Measurements from ENCODE around the gene ERBB4. TPM values are rescaled to one million over a fixed set of nuclear protein-coding genes. Genes with fewer than 3 reads are reported as not detected.

The ERBB4 gene
- total RNA-seq, 6 donors from 2014 or later: 3.3 to 24.2 (median 11.7) TPM

DNA sequence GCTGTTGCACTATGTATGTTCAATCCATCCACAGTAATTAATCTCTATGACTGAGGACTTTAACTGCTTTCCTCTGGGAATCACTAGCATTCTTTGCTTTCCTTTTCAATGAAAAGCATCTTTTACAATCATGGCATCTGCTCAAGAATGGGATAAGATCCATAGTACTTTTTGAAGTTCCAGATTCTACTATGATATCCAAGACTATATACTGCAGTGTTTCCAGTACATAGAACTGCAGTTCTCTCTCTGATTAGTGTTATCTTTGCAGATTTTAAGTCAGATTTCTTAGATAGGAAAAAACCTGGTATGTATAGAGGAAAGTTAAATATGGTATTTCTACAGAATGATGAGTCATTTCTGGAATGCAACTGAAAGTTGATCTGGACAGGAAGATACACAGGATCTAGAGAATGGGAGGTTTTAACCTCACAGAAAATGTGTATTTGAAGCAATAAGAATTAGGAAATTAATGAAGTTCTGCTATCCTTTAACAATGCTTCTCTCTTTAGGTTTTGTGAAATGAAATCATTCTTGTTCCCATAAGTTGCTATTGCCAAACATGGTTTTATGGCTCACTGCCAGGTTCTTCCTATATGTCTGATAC lies 670.7 kb downstream of the ERBB4 start:
- Histone ChIP-seq H3K9me3 (peaks cover 0 to under 1% (median 0%) of the 10 kb centered on the region in 4 donors), H3K4me1 (no peaks in the 10 kb centered on the region), H3K27ac (no peak overlapping the region), H3K36me3 (no peaks in the 10 kb centered on the region), H3K4me3 (no peak overlapping the region), H3K27me3 (no peaks in the 10 kb centered on the region)
- no peak for ATAC-seq (ENCODE audit: low FRiP score in 2 of 2)
- no peak for DNase-seq
- TF ChIP-seq POLR2AphosphoS5 (IDR thresholded peaks at IDR 0.05): no peak
- no peak for TF ChIP-seq POLR2A (IDR thresholded peaks at IDR 0.05)
- TF ChIP-seq, protein P1, sequence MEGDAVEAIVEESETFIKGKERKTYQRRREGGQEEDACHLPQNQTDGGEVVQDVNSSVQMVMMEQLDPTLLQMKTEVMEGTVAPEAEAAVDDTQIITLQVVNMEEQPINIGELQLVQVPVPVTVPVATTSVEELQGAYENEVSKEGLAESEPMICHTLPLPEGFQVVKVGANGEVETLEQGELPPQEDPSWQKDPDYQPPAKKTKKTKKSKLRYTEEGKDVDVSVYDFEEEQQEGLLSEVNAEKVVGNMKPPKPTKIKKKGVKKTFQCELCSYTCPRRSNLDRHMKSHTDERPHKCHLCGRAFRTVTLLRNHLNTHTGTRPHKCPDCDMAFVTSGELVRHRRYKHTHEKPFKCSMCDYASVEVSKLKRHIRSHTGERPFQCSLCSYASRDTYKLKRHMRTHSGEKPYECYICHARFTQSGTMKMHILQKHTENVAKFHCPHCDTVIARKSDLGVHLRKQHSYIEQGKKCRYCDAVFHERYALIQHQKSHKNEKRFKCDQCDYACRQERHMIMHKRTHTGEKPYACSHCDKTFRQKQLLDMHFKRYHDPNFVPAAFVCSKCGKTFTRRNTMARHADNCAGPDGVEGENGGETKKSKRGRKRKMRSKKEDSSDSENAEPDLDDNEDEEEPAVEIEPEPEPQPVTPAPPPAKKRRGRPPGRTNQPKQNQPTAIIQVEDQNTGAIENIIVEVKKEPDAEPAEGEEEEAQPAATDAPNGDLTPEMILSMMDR (IDR thresholded peaks at IDR 0.05): no peak
- TF ChIP-seq EP300 (IDR thresholded peaks at IDR 0.05): no peak

DNA sequence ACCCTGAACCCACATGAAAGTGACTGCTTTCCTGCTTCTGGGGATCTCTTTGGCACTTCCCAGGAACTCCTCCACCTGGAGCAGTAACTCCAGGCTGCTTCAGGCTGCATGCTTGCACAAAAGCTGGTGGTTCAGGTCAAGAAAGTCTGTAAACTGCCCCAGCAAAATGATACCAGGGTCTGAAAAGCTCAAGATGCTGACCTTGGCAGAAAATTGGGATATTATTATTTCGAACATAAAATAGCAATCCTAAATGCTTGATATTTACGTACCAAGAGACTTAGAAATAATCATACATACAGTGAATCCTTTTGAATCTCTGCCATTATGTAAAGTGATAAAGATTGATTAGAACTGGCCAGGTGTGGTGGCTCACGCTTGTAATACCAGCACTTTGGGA lies 674.3 kb downstream of the ERBB4 start:
- no peak for ATAC-seq (ENCODE audit: low FRiP score in 2 of 2)
- WGBS, 2 donors: 86 to 87% methylated on average over 3 of the region's 3 CpGs
- H3K36me3 ChIP-seq: no peaks in the 10 kb centered on the region

GRCh38 chr2:211860224-211860623 lies 678.4 kb downstream of the ERBB4 start:
- no peak overlapping the region for H3K27ac ChIP-seq
- H3K4me3 ChIP-seq: no peak overlapping the region
- no peaks in the 10 kb centered on the region for H3K4me1 ChIP-seq
- peaks cover 0 to 4% (median 0%) of the 10 kb centered on the region in 4 donors for H3K9me3 ChIP-seq
- H3K27me3 ChIP-seq: no peaks in the 10 kb centered on the region
- TF ChIP-seq, protein P1 (IDR thresholded peaks at IDR 0.05): no peak
- no peak for TF ChIP-seq POLR2AphosphoS5 (IDR thresholded peaks at IDR 0.05)
- no peak for TF ChIP-seq EP300 (IDR thresholded peaks at IDR 0.05)
- TF ChIP-seq POLR2A (IDR thresholded peaks at IDR 0.05): no peak
- no peak for DNase-seq
- ATAC-seq (ENCODE audit: low FRiP score in 2 of 2): no peak
- no peaks in the 10 kb centered on the region for H3K36me3 ChIP-seq

More for the DNA sequence above, 674.3 kb downstream of the ERBB4 start:
- TF ChIP-seq POLR2A (IDR thresholded peaks at IDR 0.05) (no peak), POLR2AphosphoS5 (IDR thresholded peaks at IDR 0.05) (no peak), EP300 (IDR thresholded peaks at IDR 0.05) (no peak)
- TF ChIP-seq, protein P1 (IDR thresholded peaks at IDR 0.05): no peak
- Histone ChIP-seq H3K27me3 (no peaks in the 10 kb centered on the region), H3K4me1 (no peaks in the 10 kb centered on the region), H3K9me3 (peaks cover 0 to 4% (median 0%) of the 10 kb centered on the region in 4 donors), H3K4me3 (no peak overlapping the region), H3K27ac (no peak overlapping the region)
- DNase-seq: no peak

- Histone ChIP-seq H3K27ac (no peak overlapping the region), H3K4me1 (no peaks in the 10 kb centered on the region), H3K9me3 (no peaks in the 10 kb centered on the region), H3K4me3 (no peak overlapping the region), H3K36me3 (no peaks in the 10 kb centered on the region), H3K27me3 (no peaks in the 10 kb centered on the region)
- WGBS, 2 donors: 91 to 95% methylated on average over 3 of the region's 3 CpGs
- TF ChIP-seq POLR2A (IDR thresholded peaks at IDR 0.05) (no peak), EP300 (IDR thresholded peaks at IDR 0.05) (no peak), POLR2AphosphoS5 (IDR thresholded peaks at IDR 0.05) (no peak)
- TF ChIP-seq, protein P1 (IDR thresholded peaks at IDR 0.05): no peak
- ATAC-seq (ENCODE audit: low FRiP score in 2 of 2) (no peak), DNase-seq (no peak)
These were observed 683.8 kb downstream of the ERBB4 start for GRCh38 chr2:211854832-211855231.

DNA sequence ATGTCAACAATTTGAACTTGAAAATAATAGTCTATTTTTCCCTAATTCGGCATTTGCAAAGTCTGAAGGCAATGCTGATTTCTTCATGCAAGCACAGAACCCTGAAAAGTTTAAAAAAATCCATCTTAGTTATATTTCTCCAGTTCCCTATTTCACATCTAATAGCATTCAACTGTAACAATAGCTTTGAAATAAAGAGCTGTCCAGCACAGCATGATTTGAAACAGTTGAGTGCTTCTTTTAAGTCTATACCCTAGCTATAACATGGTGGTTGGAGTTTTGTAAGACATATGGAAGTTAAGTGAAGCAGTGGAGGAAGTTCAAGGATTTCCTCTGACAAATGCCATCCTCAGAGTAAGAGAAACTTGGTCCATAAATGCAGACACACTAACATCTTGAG lies 691.9 kb downstream of the ERBB4 start:
- no peak for ATAC-seq (ENCODE audit: low FRiP score in 2 of 2)
- Histone ChIP-seq H3K4me3 (no peak overlapping the region), H3K36me3 (no peaks in the 10 kb centered on the region), H3K4me1 (no peaks in the 10 kb centered on the region), H3K9me3 (no peaks in the 10 kb centered on the region), H3K27me3 (no peaks in the 10 kb centered on the region), H3K27ac (no peak overlapping the region)
- no peak for TF ChIP-seq POLR2AphosphoS5 (IDR thresholded peaks at IDR 0.05)
- TF ChIP-seq POLR2A (IDR thresholded peaks at IDR 0.05): no peak
- TF ChIP-seq, protein P1 (IDR thresholded peaks at IDR 0.05): no peak
- TF ChIP-seq EP300 (IDR thresholded peaks at IDR 0.05): no peak
- WGBS, 2 donors: 77 to 81% methylated on average over 1 of the region's 1 CpG
- no peak for DNase-seq
